ENCODE measurements around the gene NFIX.

NFIX gene

GRCh38 chr19:13072188-13072908 is 77.1 kb downstream of the NFIX start:
- no peak overlapping the region for H3K4me3 ChIP-seq (ENCODE audit: low read length)
- no peak for DNase-seq (ENCODE audit: low read depth)
- no peak for TF ChIP-seq CTCF (conservative IDR thresholded peaks at IDR 0.05; ENCODE audit: low read length)

GRCh38 chr19:13073263-13073662 is 78.0 kb downstream of the NFIX start:
- no peak overlapping the region for H3K4me3 ChIP-seq (ENCODE audit: low read length)
- TF ChIP-seq CTCF (conservative IDR thresholded peaks at IDR 0.05; ENCODE audit: low read length), result no peak
- no peak for DNase-seq (ENCODE audit: low read depth)

- no peak overlapping the region for H3K4me3 ChIP-seq (ENCODE audit: low read length)
- DNase-seq (ENCODE audit: low read depth), result no peak
- TF ChIP-seq CTCF (conservative IDR thresholded peaks at IDR 0.05; ENCODE audit: low read length), result no peak
These were observed 79.1 kb downstream of the NFIX start for GRCh38 chr19:13074378-13074777.

GRCh38 chr19:13076320-13076719 is 81.0 kb downstream of the NFIX start:
- DNase-seq (ENCODE audit: low read depth), result no peak
- TF ChIP-seq CTCF (conservative IDR thresholded peaks at IDR 0.05; ENCODE audit: low read length), result no peak
- H3K4me3 ChIP-seq (ENCODE audit: low read length), result no peak overlapping the region

- H3K4me3 ChIP-seq (ENCODE audit: low read length), result no peak overlapping the region
- no peak for DNase-seq (ENCODE audit: low read depth)
- no peak for TF ChIP-seq CTCF (conservative IDR thresholded peaks at IDR 0.05; ENCODE audit: low read length)
These were observed 81.5 kb downstream of the NFIX start for GRCh38 chr19:13076787-13077186.

GRCh38 chr19:13077240-13077639 is 82.0 kb downstream of the NFIX start:
- DNase-seq (ENCODE audit: low read depth), result no peak
- H3K4me3 ChIP-seq (ENCODE audit: low read length), result no peak overlapping the region
- TF ChIP-seq CTCF (conservative IDR thresholded peaks at IDR 0.05; ENCODE audit: low read length), result no peak

GRCh38 chr19:13078381-13078780 is 83.1 kb downstream of the NFIX start:
- no peak for TF ChIP-seq CTCF (conservative IDR thresholded peaks at IDR 0.05; ENCODE audit: low read length)
- DNase-seq (ENCODE audit: low read depth), result no peak
- no peak overlapping the region for H3K4me3 ChIP-seq (ENCODE audit: low read length)

Data from AG10803 (cell line).